Measurements from ENCODE around the gene USP24.

- TF ChIP-seq CTCF (conservative IDR thresholded peaks at IDR 0.05; ENCODE audit: low read depth, low read length), result no peak
- no peak for TF ChIP-seq EZH2 (IDR thresholded peaks at IDR 0.05; ENCODE audit: borderline replicate concordance, low read depth, low read length, poor library complexity, severe bottlenecking)
Measured at GRCh38 chr1:55222152-55222551, 7.0 kb upstream of the USP24 start.
